Transverse colon (tissue), 3 donors: ENCODE data around the gene INMT.

ENCODE experiments used
- CTCF ChIP-seq, 5 experiments: fragments of 200-600 bp in 3 of 5; fragments of 450-650 bp in 2 of 5; sonication (generic) in 3 of 5; IDR thresholded peaks; 1 replicate in 2 of 5; 2 replicates in 3 of 5; pipeline ENCODE4 v1.5.1; 2016 to 2017; ENCODE audit warnings: antibody characterized with exemption in 5 of 5, inconsistent platforms in 3 of 5, mild to moderate bottlenecking in 2 of 5, moderate library complexity in 1 of 5
- POLR2A ChIP-seq: fragments of 450-650 bp; IDR thresholded peaks from one replicate; pipeline ENCODE4 v1.6.1; 2016; ENCODE audit warnings: antibody characterized with exemption, mild to moderate bottlenecking, moderate library complexity

GRCh38 chr7:30790356-30790755 lies 38.4 kb downstream of the INMT start:
- no peak for TF ChIP-seq CTCF (IDR thresholded peaks at IDR 0.05)
- no peak for TF ChIP-seq POLR2A
